K562 (cell line): ENCODE results near the gene ZBTB7A. TPM values are rescaled to one million over a fixed set of nuclear protein-coding genes. Genes with fewer than 3 reads are reported as not detected.

Source experiments
- ATF7 ChIP-seq: fragments of 450-650 bp; IDR thresholded peaks from 2 replicates; pipeline ENCODE4 v1.7.1; 2014; ENCODE audit warnings: mild to moderate bottlenecking, moderate library complexity
- ELF2 ChIP-seq: fragments of 250-450 bp; sonication (Bioruptor Pico); IDR thresholded peaks from 2 replicates; pipeline ENCODE4 v1.5.0; 2021; ENCODE audit warnings: mild to moderate bottlenecking
- ESRRA ChIP-seq: fragments of 450-650 bp; IDR thresholded peaks from 2 replicates; pipeline ENCODE4 v1.6.1; 2014; ENCODE audit warnings: low read depth, mild to moderate bottlenecking, moderate library complexity, borderline replicate concordance
- FOXK2 ChIP-seq, 2 experiments: fragments of 450-650 bp; IDR thresholded peaks in 1 of 2; conservative IDR thresholded peaks in 1 of 2; 2 replicates each; pipeline ENCODE4 v1.6.1; 2016; ENCODE audit warnings: low read depth in 2 of 2, mild to moderate bottlenecking in 1 of 2
- GABPB1 ChIP-seq: sonication (generic); formaldehyde crosslinking; IDR thresholded peaks from 2 replicates; pipeline ENCODE4 v1.8.0; 2022; ENCODE audit warnings: mild to moderate bottlenecking, missing genetic modification reagents
- GATA2 ChIP-seq: sonication (generic); formaldehyde crosslinking; IDR thresholded peaks from 2 replicates; pipeline ENCODE4 v1.4.0; 2020; ENCODE audit warnings: mild to moderate bottlenecking, missing genetic modification reagents
- HMG20A ChIP-seq: fragments of 450-650 bp; formaldehyde crosslinking; conservative IDR thresholded peaks from 2 replicates; pipeline ENCODE4 v1.4.0; 2020; ENCODE audit warnings: mild to moderate bottlenecking, mixed read lengths
- IFI16 ChIP-seq: fragments of 250-450 bp; sonication (Bioruptor Pico); IDR thresholded peaks from 2 replicates; pipeline ENCODE4 v2.1.2; 2022; ENCODE audit warnings: mild to moderate bottlenecking, inconsistent platforms
- MAZ ChIP-seq, 2 experiments: fragments of 450-650 bp in 1 of 2; sonication (generic) in 1 of 2; formaldehyde crosslinking; IDR thresholded peaks in 1 of 2; conservative IDR thresholded peaks in 1 of 2; 2 replicates each; pipeline versions ENCODE4 v1.4.0 to v1.5.0; 2020; ENCODE audit warnings: mild to moderate bottlenecking in 1 of 2, missing genetic modification reagents in 1 of 2
- MTF1 ChIP-seq: fragments of 250-450 bp; sonication (Bioruptor Pico); IDR thresholded peaks from 2 replicates; pipeline ENCODE4 v1.9.0; 2021; ENCODE audit warnings: moderate library complexity, mild to moderate bottlenecking, inconsistent platforms, borderline replicate concordance
- MYC ChIP-seq, 2 experiments: fragments of 250-450 bp in 1 of 2; sonication (Bioruptor Pico) in 1 of 2; IDR thresholded peaks; 2 replicates each; pipeline versions ENCODE4 v1.5.1 to v1.6.1; 2012 to 2021; ENCODE audit warnings: low read depth in 2 of 2, borderline replicate concordance in 1 of 2, improper control_type of control experiment in 1 of 2, low read length in 1 of 2, mild to moderate bottlenecking in 1 of 2, moderate library complexity in 1 of 2
- NCOA2 ChIP-seq, 2 experiments: fragments of 450-650 bp; IDR thresholded peaks; 2 replicates each; pipeline ENCODE4 v1.6.1; 2018; ENCODE audit warnings: mild to moderate bottlenecking in 2 of 2, moderate library complexity in 1 of 2; ENCODE audit not compliant: partially characterized antibody in 2 of 2
- PCBP1 ChIP-seq: fragments of 200-400 bp; formaldehyde crosslinking; IDR thresholded peaks from 2 replicates; pipeline ENCODE4 v1.6.1; 2018; ENCODE audit warnings: mild to moderate bottlenecking, low read depth, low read length; ENCODE audit not compliant: poor library complexity, severe bottlenecking
- RBBP5 ChIP-seq: fragments of 200-600 bp; sonication (generic); IDR thresholded peaks from 2 replicates; pipeline ENCODE4 v1.6.1; 2012; ENCODE audit warnings: borderline replicate concordance, mild to moderate bottlenecking, low read length, control low read depth, inconsistent platforms; ENCODE audit not compliant: insufficient read depth, poor library complexity, severe bottlenecking
- SNRNP70 ChIP-seq: fragments of 200-400 bp; formaldehyde crosslinking; optimal IDR thresholded peaks from 2 replicates; pipeline ENCODE3; 2017; ENCODE audit warnings: low read depth, low read length
- ZC3H4 ChIP-seq: sonication (generic); formaldehyde crosslinking; IDR thresholded peaks from 2 replicates; pipeline ENCODE4 v1.9.0; 2021; ENCODE audit warnings: missing genetic modification reagents, borderline replicate concordance
- ZFP36 ChIP-seq: fragments of 150-350 bp; IDR thresholded peaks from 2 replicates; pipeline ENCODE4 v1.6.1; 2018; ENCODE audit warnings: low read length, low read depth; ENCODE audit not compliant: partially characterized antibody
- ZNF143 ChIP-seq: sonication (generic); formaldehyde crosslinking; IDR thresholded peaks from 2 replicates; pipeline ENCODE4 v1.9.0; 2022; ENCODE audit warnings: mild to moderate bottlenecking, missing genetic modification reagents
- ZNF23 ChIP-seq: fragments of 250-450 bp; sonication (Bioruptor Pico); IDR thresholded peaks from 2 replicates; pipeline ENCODE4 v1.4.0; 2020; ENCODE audit warnings: mild to moderate bottlenecking
- polyA plus RNA-seq, 8 experiments: library from polyadenylated mRNA; depleted of rRNA in 4 of 8; stranded (reverse) in 5 of 8; unstranded in 3 of 8; fragments of >200 nt; fragmentation: Nextera tagmentation in 2 of 8; fragmentation: Illumina TruSeq in 1 of 8; extraction: Ambion mirVana in 2 of 8; extraction: Trizol in 1 of 8; gene quantifications; 2 replicates each; pipeline versions ENCODE4 v1.2.1 to v1.2.3, GENCODE V29; 2011 to 2014; ENCODE audit warnings: inconsistent platforms in 1 of 8, missing spikeins in 1 of 8
- total RNA-seq, 7 experiments: library from RNA; depleted of rRNA in 6 of 7; stranded (reverse); fragments of >200 nt in 6 of 7; fragmentation: Illumina TruSeq in 2 of 7; extraction: Trizol in 2 of 7; gene quantifications; 2 replicates each; pipeline versions ENCODE4 v1.2.1 to v1.2.3, GENCODE V29; 2011 to 2021; ENCODE audit warnings: low replicate concordance in 1 of 7
- TF ChIP-seq, protein P1 (sequence below): sonication (generic); formaldehyde crosslinking; IDR thresholded peaks from 2 replicates; pipeline ENCODE4 v1.8.0; 2022; ENCODE audit warnings: mild to moderate bottlenecking, missing genetic modification reagents
- TF ChIP-seq, protein P2 (sequence below): fragments of 450-650 bp; IDR thresholded peaks from 2 replicates; pipeline ENCODE4 v1.6.1; 2018; ENCODE audit not compliant: partially characterized antibody

Gene ZBTB7A
- total and polyA plus RNA-seq, 9 of the 15 experiments (the other 6 are each of a cell fraction or from before 2014, with no cell fraction given) = 0.11 to 34.0 (median 4.6) TPM

DNA sequence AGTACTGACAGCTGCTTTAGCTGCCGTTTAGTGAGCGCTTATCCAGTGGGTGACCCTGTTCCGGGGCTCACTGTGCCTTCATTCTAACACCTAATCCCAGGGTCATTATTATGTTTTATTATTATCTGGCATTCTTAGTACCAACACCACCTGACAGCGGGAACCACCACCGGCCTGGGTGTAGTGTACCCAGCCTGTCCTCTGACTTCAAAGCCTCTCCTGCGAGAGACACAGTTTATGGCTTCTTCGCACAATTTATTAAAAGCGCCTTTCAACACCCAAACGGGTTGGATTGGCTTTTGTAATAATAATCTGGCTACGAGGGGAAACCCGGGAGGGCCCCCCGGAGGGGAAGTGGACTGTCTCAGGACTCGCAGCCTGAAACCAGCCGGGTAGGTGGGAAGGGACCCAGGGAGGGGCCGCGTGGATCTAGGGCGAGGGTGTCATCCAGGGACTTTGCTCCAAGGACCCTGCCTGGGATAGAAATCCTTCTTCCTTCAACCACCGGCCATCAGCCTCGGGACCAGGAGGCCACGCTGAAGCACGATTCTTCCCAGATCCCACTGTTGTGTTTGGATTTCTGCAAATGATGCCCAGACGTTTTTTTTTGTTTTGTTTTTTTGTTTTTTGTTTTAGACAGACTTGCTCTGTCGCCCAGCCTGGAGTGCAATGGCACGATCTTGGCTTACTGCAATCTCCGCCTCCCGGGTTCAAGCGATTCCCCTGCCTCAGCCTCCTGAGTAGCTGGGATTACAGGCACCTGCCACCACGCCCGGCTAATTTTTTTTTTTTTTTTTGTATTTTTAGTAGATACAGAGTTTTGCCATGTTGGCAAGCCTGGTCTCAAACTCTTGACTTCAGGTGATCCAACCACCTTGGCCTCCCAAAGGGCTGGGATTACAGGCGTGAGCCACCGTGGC is 1.6 kb upstream of the ZBTB7A start (continued):
- TF ChIP-seq RBBP5 (peak; percentile 37), SNRNP70 (no peak), GABPB1 (CRISPR knock-in tag) (no peak), MYC (IDR thresholded peaks at IDR 0.05; ENCODE audit: low read depth, low read length) (no peak), MYC (CRISPR knock-in tag; IDR thresholded peaks at IDR 0.05; ENCODE audit: borderline replicate concordance, low read depth) (no peak), PCBP1 (no peak), ZNF23 (CRISPR knock-in tag) (no peak), HMG20A (CRISPR knock-in tag) (no peak), ZFP36 (peak; percentile 65), ATF7 (0 out of 2 replicates have a peak, but pooled peaks have one; percentile 13), FOXK2 (conservative IDR thresholded peaks at IDR 0.05 in 1 of 2, IDR thresholded peaks at IDR 0.05 in 1 of 2; ENCODE audit: low read depth in 2 of 2) (no peak), ZC3H4 (CRISPR knock-in tag) (no peak), GATA2 (CRISPR knock-in tag) (no peak), ELF2 (CRISPR knock-in tag) (no peak), ESRRA (no peak), MTF1 (CRISPR knock-in tag) (no peak), NCOA2 (IDR thresholded peaks at IDR 0.05; ENCODE audit: partially characterized antibody in 2 of 2) (no peak), MAZ (CRISPR knock-in tag; conservative IDR thresholded peaks at IDR 0.05 in 1 of 2, IDR thresholded peaks at IDR 0.05 in 1 of 2) (0 out of 4 replicates have a peak, but pooled peaks of 1 of the 2 experiments have one; percentile 2), ZNF143 (CRISPR knock-in tag) (no peak), IFI16 (CRISPR knock-in tag) (no peak)
- TF ChIP-seq, protein P1, sequence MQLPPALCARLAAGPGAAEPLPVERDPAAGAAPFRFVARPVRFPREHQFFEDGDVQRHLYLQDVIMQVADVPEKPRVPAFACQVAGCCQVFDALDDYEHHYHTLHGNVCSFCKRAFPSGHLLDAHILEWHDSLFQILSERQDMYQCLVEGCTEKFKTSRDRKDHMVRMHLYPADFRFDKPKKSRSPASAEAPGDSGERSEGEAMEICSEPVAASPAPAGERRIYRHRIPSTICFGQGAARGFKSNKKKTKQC (CRISPR knock-in tag) = no peak
- TF ChIP-seq, protein P2, sequence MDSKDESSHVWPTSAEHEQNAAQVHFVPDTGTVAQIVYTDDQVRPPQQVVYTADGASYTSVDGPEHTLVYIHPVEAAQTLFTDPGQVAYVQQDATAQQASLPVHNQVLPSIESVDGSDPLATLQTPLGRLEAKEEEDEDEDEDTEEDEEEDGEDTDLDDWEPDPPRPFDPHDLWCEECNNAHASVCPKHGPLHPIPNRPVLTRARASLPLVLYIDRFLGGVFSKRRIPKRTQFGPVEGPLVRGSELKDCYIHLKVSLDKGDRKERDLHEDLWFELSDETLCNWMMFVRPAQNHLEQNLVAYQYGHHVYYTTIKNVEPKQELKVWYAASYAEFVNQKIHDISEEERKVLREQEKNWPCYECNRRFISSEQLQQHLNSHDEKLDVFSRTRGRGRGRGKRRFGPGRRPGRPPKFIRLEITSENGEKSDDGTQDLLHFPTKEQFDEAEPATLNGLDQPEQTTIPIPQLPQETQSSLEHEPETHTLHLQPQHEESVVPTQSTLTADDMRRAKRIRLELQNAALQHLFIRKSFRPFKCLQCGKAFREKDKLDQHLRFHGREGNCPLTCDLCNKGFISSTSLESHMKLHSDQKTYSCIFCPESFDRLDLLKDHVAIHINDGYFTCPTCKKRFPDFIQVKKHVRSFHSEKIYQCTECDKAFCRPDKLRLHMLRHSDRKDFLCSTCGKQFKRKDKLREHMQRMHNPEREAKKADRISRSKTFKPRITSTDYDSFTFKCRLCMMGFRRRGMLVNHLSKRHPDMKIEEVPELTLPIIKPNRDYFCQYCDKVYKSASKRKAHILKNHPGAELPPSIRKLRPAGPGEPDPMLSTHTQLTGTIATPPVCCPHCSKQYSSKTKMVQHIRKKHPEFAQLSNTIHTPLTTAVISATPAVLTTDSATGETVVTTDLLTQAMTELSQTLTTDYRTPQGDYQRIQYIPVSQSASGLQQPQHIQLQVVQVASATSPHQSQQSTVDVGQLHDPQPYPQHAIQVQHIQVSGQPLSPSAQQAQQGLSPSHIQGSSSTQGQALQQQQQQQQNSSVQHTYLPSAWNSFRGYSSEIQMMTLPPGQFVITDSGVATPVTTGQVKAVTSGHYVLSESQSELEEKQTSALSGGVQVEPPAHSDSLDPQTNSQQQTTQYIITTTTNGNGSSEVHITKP = peak; percentile 76
